Spleen (tissue), 11 donors: Measurements from ENCODE around the gene DIP2C. TPM values are rescaled to one million over a fixed set of nuclear protein-coding genes. Genes with fewer than 3 reads are reported as not detected.

Source experiments
- DNase-seq: peaks from one replicate; pipeline ENCODE4 v3.0.0-alpha.2; 2020
- H3K27ac ChIP-seq, 8 donors: fragments of 200-600 bp; sonication (generic) in 7 of 8; 1 replicate in 4 of 8; 2 replicates in 4 of 8; pipeline versions ENCODE4 v1.5.0 to v1.8.0; 2016 to 2021; ENCODE audit warnings: inconsistent platforms in 4 of 8, mild to moderate bottlenecking in 4 of 8, moderate library complexity in 1 of 8
- H3K27me3 ChIP-seq, 7 donors: fragments of 200-600 bp; sonication (generic) in 6 of 7; replicated peaks in 1 of 7; 1 replicate in 4 of 7; 2 replicates in 3 of 7; pipeline versions ENCODE4 v1.5.0 to v1.8.0; 2016 to 2021; ENCODE audit warnings: inconsistent platforms in 3 of 7, mild to moderate bottlenecking in 1 of 7
- H3K36me3 ChIP-seq, 6 donors: fragments of 200-600 bp; sonication (generic) in 5 of 6; 1 replicate in 4 of 6; 2 replicates in 2 of 6; pipeline versions ENCODE4 v1.5.0 to v1.8.0; 2016 to 2021; ENCODE audit warnings: inconsistent platforms in 2 of 6
- H3K4me1 ChIP-seq, 6 donors: fragments of 200-600 bp; sonication (generic) in 5 of 6; 1 replicate in 3 of 6; 2 replicates in 3 of 6; pipeline versions ENCODE4 v1.5.0 to v1.8.0; 2016 to 2021; ENCODE audit warnings: inconsistent platforms in 3 of 6
- H3K4me3 ChIP-seq, 8 donors: fragments of 200-600 bp; sonication (generic) in 7 of 8; 1 replicate in 4 of 8; 2 replicates in 4 of 8; pipeline versions ENCODE4 v1.5.0 to v1.8.0; 2016 to 2021; ENCODE audit warnings: inconsistent platforms in 4 of 8, mild to moderate bottlenecking in 4 of 8, moderate library complexity in 2 of 8
- H3K9me3 ChIP-seq, 8 donors: fragments of 200-600 bp; sonication (generic) in 7 of 8; 1 replicate in 4 of 8; 2 replicates in 4 of 8; pipeline versions ENCODE4 v1.5.0 to v1.8.0; 2016 to 2021; ENCODE audit warnings: inconsistent platforms in 4 of 8
- CTCF ChIP-seq, 11 experiments: fragments of 200-600 bp in 7 of 11; fragments of 450-650 bp in 4 of 11; sonication (generic) in 4 of 11; IDR thresholded peaks in 8 of 11; conservative IDR thresholded peaks in 3 of 11; 1 replicate in 7 of 11; 2 replicates in 4 of 11; pipeline versions ENCODE4 v1.4.0 to v1.8.0; 2016 to 2021; ENCODE audit warnings: antibody characterized with exemption in 11 of 11, inconsistent platforms in 4 of 11, mild to moderate bottlenecking in 1 of 11
- POLR2A ChIP-seq, 3 donors: fragments of 450-650 bp; IDR thresholded peaks; one replicate each; pipeline ENCODE4 v1.5.1; 2017; ENCODE audit warnings: antibody characterized with exemption in 3 of 3, mild to moderate bottlenecking in 1 of 3
- POLR2AphosphoS5 ChIP-seq, 3 donors: sonication (generic); formaldehyde crosslinking; IDR thresholded peaks; one replicate each; pipeline ENCODE4 v1.5.1; 2017; ENCODE audit warnings: antibody characterized with exemption in 3 of 3
- WGBS, 5 donors: extraction: QIAGEN DNeasy Blood & Tissue Kit in 3 of 5; methylation state at CpG; one replicate each; pipeline versions ENCODE4 v1.1.5 to v1.1.7; 2013 to 2018; 5-methylcytosine and 5-hydroxymethylcytosine counted together
- intact Hi-C: fragments of 100-400 bp; cut with DNase I; formaldehyde crosslinking; loops from one replicate; pipeline ENCODE4 v1.15.0; 2023; ENCODE audit warnings: low total_unique reads
- polyA plus RNA-seq, 3 donors: library from polyadenylated mRNA; stranded (reverse); fragments of 200-250 nt; gene quantifications; one replicate each; pipeline ENCODE4 v1.2.1, GENCODE V29; 2013
- total RNA-seq, 7 donors: library from RNA; depleted of rRNA in 3 of 7; stranded (reverse); fragments of >200 nt in 3 of 7; fragmentation: NEBNext Ultra II Directional in 4 of 7; extraction: Animal tissue kit (Norgen Biotek cat#: 25700) in 4 of 7; gene quantifications; one replicate each; pipeline versions ENCODE4 v1.1.0 to v1.2.1, GENCODE V29; 2016 to 2021
- donor health status: healthy with polysubstance abuse.
- donor health status: DM: no; HTN: no; CAD: no; lungs with moderate emphysema.
- donor health status: DM: no; HTN: no; CAD: no.
- donor health status: Bipolar disorder and iron deficiency.
- donor health status: healthy.
- donor health status: DM: no; HTN: no; CAD: no.
- donor health status: DM: yes; HTN: yes; CAD: no.

Gene DIP2C
- total and polyA plus RNA-seq, 10 donors: 2.2 to 13.1 (median 9.0) TPM

- H3K9me3 ChIP-seq: peaks cover 0 to 3% (median 0%) of the 10 kb centered on the region in 8 donors
- H3K4me1 ChIP-seq: no peaks in the 10 kb centered on the region
- DNase-seq: peak; percentile 55
- H3K27me3 ChIP-seq: peaks cover 0 to 35% (median 8%) of the 10 kb centered on the region in 7 donors
- no peak overlapping the region for H3K4me3 ChIP-seq
- WGBS, 5 donors: 86 to 91% (median 90%) methylated on average over 23 to 42 of the region's 42 CpGs
- H3K36me3 ChIP-seq: no peaks in the 10 kb centered on the region
- H3K27ac ChIP-seq: no peak overlapping the region
- intact Hi-C loops: no loop called here
- TF ChIP-seq POLR2AphosphoS5 (IDR thresholded peaks at IDR 0.05) (no peak), POLR2A (IDR thresholded peaks at IDR 0.05) (no peak), CTCF (IDR thresholded peaks at IDR 0.05 in 8 of 11, conservative IDR thresholded peaks at IDR 0.05 in 3 of 11) (no peak)
Observed at GRCh38 chr10:639001-639750, 50.3 kb downstream of the DIP2C start.

- Histone ChIP-seq H3K36me3 (no peaks in the 10 kb centered on the region), H3K27me3 (peaks cover 0 to 42% (median 8%) of the 10 kb centered on the region in 7 donors), H3K4me1 (no peaks in the 10 kb centered on the region), H3K27ac (no peak overlapping the region), H3K9me3 (no peaks in the 10 kb centered on the region), H3K4me3 (no peak overlapping the region)
- TF ChIP-seq POLR2A (IDR thresholded peaks at IDR 0.05): no peak
- TF ChIP-seq CTCF (IDR thresholded peaks at IDR 0.05 in 8 of 11, conservative IDR thresholded peaks at IDR 0.05 in 3 of 11): no peak
- TF ChIP-seq POLR2AphosphoS5 (IDR thresholded peaks at IDR 0.05): no peak
- 58 to 71% (median 64%) methylated on average over 9 of the region's 9 CpGs for WGBS, 5 donors
- DNase-seq: peak; percentile 25
- intact Hi-C loops: no loop called here
Observed at GRCh38 chr10:637771-638195, 51.7 kb downstream of the DIP2C start.

GRCh38 chr10:637221-637620 lies 52.2 kb downstream of the DIP2C start:
- no peaks in the 10 kb centered on the region for H3K9me3 ChIP-seq
- H3K4me3 ChIP-seq: no peak overlapping the region
- TF ChIP-seq POLR2AphosphoS5 (IDR thresholded peaks at IDR 0.05) (no peak), POLR2A (IDR thresholded peaks at IDR 0.05) (no peak), CTCF (IDR thresholded peaks at IDR 0.05 in 8 of 11, conservative IDR thresholded peaks at IDR 0.05 in 3 of 11) (no peak)
- H3K27me3 ChIP-seq: peaks cover 0 to 42% (median 8%) of the 10 kb centered on the region in 7 donors
- H3K4me1 ChIP-seq: no peaks in the 10 kb centered on the region
- no peak overlapping the region for H3K27ac ChIP-seq
- 64 to 73% (median 68%) methylated on average over 8 of the region's 8 CpGs for WGBS, 5 donors
- no peaks in the 10 kb centered on the region for H3K36me3 ChIP-seq
- intact Hi-C loops: no loop called here
- peak; percentile 35 for DNase-seq

- no peak for TF ChIP-seq CTCF (IDR thresholded peaks at IDR 0.05 in 8 of 11, conservative IDR thresholded peaks at IDR 0.05 in 3 of 11)
- no peak for TF ChIP-seq POLR2AphosphoS5 (IDR thresholded peaks at IDR 0.05)
- no peak for TF ChIP-seq POLR2A (IDR thresholded peaks at IDR 0.05)
- WGBS, 5 donors: 54 to 73% (median 64%) methylated on average over 19 of the region's 19 CpGs
- Histone ChIP-seq H3K27me3 (peaks cover 0 to 42% (median 8%) of the 10 kb centered on the region in 7 donors), H3K4me3 (no peak overlapping the region), H3K9me3 (no peaks in the 10 kb centered on the region), H3K27ac (no peak overlapping the region), H3K4me1 (no peaks in the 10 kb centered on the region), H3K36me3 (no peaks in the 10 kb centered on the region)
- DNase-seq: peak; percentile 51
- intact Hi-C loops: no loop called here
Observed at GRCh38 chr10:636769-637168, 52.7 kb downstream of the DIP2C start.
